C1 segment of cervical spinal cord (tissue), 14 donors: Measurements from ENCODE around the gene PROKR2.

Experiments
- DNase-seq, 14 donors: peaks; one replicate each; lab custom pipeline; 2025; lab: John Stamatoyannopoulos, UW

The PROKR2 gene

GRCh38 chr20:5282561-5282960 lies 34.2 kb downstream of the PROKR2 start:
- DNase-seq: no peak

GRCh38 chr20:5279661-5280060 lies 37.1 kb downstream of the PROKR2 start:
- DNase-seq: no peak

GRCh38 chr20:5272268-5272667 lies 44.5 kb downstream of the PROKR2 start:
- no peak for DNase-seq

- DNase-seq: no peak
Observed at GRCh38 chr20:5270603-5271002, 46.2 kb downstream of the PROKR2 start.

GRCh38 chr20:5268449-5268848 lies 48.3 kb downstream of the PROKR2 start:
- DNase-seq: no peak

GRCh38 chr20:5267092-5267491 lies 49.7 kb downstream of the PROKR2 start:
- no peak for DNase-seq
